GM23248 (cell line): ENCODE data around the gene ABCA3. TPM values are rescaled to one million over a fixed set of nuclear protein-coding genes. Genes with fewer than 3 reads are reported as not detected.

Experiments used
- DNase-seq: peaks from one replicate; pipeline ENCODE4 v3.0.0-alpha.2; 2015
- H2AFZ ChIP-seq: fragments of 200-600 bp; sonication (generic); 2 replicates; pipeline ENCODE4 v1.6.1; 2016; ENCODE audit warnings: antibody characterized with exemption
- H3F3A ChIP-seq: fragments of 200-600 bp; sonication (generic); 2 replicates; pipeline ENCODE4 v1.6.1; 2016; ENCODE audit warnings: mild to moderate bottlenecking, antibody characterized with exemption, mixed run types; ENCODE audit not compliant: insufficient read depth
- H3K27ac ChIP-seq: fragments of 200-600 bp; sonication (generic); 2 replicates; pipeline ENCODE4 v1.5.1; 2016; ENCODE audit warnings: mild to moderate bottlenecking
- H3K27me3 ChIP-seq: fragments of 200-600 bp; sonication (generic); replicated peaks from 2 replicates; pipeline ENCODE4 v1.6.1; 2016; ENCODE audit warnings: mild to moderate bottlenecking; ENCODE audit not compliant: insufficient read depth
- H3K36me3 ChIP-seq: fragments of 200-600 bp; sonication (generic); 2 replicates; pipeline ENCODE4 v1.6.1; 2016; ENCODE audit warnings: low read depth, mild to moderate bottlenecking
- H3K4me1 ChIP-seq: fragments of 200-600 bp; sonication (generic); 2 replicates; pipeline ENCODE4 v1.6.1; 2016; ENCODE audit warnings: mild to moderate bottlenecking; ENCODE audit not compliant: insufficient read depth
- H3K4me2 ChIP-seq: fragments of 200-600 bp; sonication (generic); one replicate; pipeline ENCODE4 v1.6.1; 2016; ENCODE audit warnings: mild to moderate bottlenecking; ENCODE audit not compliant: unreplicated experiment
- H3K4me3 ChIP-seq: fragments of 200-600 bp; sonication (generic); 2 replicates; pipeline ENCODE4 v1.5.1; 2016; ENCODE audit warnings: mild to moderate bottlenecking
- H3K79me2 ChIP-seq: fragments of 200-600 bp; sonication (generic); 2 replicates; pipeline ENCODE4 v1.6.1; 2016; ENCODE audit warnings: mild to moderate bottlenecking; ENCODE audit not compliant: insufficient read depth
- H3K9ac ChIP-seq: fragments of 200-600 bp; sonication (generic); 2 replicates; pipeline ENCODE4 v1.6.1; 2016; ENCODE audit warnings: mild to moderate bottlenecking
- H3K9me2 ChIP-seq: fragments of 200-600 bp; sonication (generic); 2 replicates; pipeline ENCODE4 v1.6.1; 2016; ENCODE audit warnings: mixed run types, mild to moderate bottlenecking, moderate library complexity; ENCODE audit not compliant: insufficient read depth
- H3K9me3 ChIP-seq: fragments of 200-600 bp; sonication (generic); one replicate; pipeline ENCODE4 v1.6.1; 2017; ENCODE audit warnings: low read depth
- H4K20me1 ChIP-seq: fragments of 200-600 bp; sonication (generic); 2 replicates; pipeline ENCODE4 v1.6.0; 2016; ENCODE audit not compliant: insufficient read depth
- EZH2 ChIP-seq: fragments of 200-600 bp; sonication (generic); IDR thresholded peaks from 2 replicates; pipeline ENCODE4 v1.6.1; 2018; ENCODE audit warnings: antibody characterized with exemption, mild to moderate bottlenecking; ENCODE audit not compliant: insufficient read depth, poor library complexity, severe bottlenecking
- EZH2phosphoT487 ChIP-seq: fragments of 200-600 bp; sonication (generic); IDR thresholded peaks from 2 replicates; pipeline ENCODE4 v1.6.1; 2018; ENCODE audit warnings: antibody characterized with exemption, moderate library complexity, mild to moderate bottlenecking, low read depth; ENCODE audit not compliant: insufficient read depth
- WGBS, 2 experiments: methylation state at CpG; one replicate each; pipeline ENCODE4 v1.1.6; 2015 to 2017; ENCODE audit warnings: low lambda C conversion rate in 2 of 2, low coverage in 1 of 2; ENCODE audit errors: missing lambda C conversion rate in 2 of 2; 5-methylcytosine and 5-hydroxymethylcytosine counted together
- in situ Hi-C: fragments of 300-500 bp; cut with MboI; formaldehyde crosslinking; loops from 2 replicates; pipeline ENCODE4 v1.15.0; 2020
- polyA plus RNA-seq: library from polyadenylated mRNA; unstranded; fragments of >200 nt; fragmentation: Nextera tagmentation; extraction: Ambion mirVana; gene quantifications from 2 replicates; pipeline ENCODE4 v1.2.1, GENCODE V29; 2016
- total RNA-seq: library from RNA; depleted of rRNA; stranded (reverse); fragments of >200 nt; shearing (Covaris generic); gene quantifications from 2 replicates; pipeline ENCODE4 v1.2.3, GENCODE V29; 2014

ABCA3 gene
- total and polyA plus RNA-seq, 2 experiments from 2014 or later, result 0.64 to 0.76 TPM

DNA sequence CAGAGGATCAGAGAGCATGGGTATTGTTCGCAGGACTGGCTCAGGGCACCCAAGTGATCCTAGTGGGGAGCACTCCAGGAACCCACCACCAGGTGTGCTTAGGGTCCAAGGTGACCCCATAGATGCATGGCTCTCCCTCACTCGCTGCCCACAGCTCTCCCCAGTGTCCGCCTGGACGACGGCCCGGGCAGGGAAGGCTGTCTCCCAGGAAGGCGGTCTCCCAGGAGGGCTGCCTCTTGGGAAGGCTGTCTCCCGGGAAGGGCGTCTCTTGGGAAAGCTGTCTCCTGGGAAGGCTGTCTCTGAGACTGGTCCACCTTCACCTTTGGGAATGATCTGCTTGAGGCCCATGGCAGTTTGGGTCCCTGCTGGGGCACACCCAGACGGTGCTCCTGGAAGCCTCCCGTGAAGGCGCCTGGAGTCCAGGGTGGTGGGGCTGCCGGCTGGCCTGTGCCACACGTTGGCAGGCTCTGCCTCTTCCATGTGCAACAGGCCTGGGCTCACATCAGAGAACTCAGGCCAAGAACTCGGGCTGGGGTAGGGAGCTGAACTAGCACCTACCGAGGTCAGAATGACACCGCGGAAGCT is 94.1 kb downstream of the ABCA3 start:
- no peak for DNase-seq
- in situ Hi-C loops, result no loop called here
- H3K36me3 ChIP-seq, result peaks cover 12% of the 10 kb centered on the region; the same call in 1 of the 2 replicates

DNA sequence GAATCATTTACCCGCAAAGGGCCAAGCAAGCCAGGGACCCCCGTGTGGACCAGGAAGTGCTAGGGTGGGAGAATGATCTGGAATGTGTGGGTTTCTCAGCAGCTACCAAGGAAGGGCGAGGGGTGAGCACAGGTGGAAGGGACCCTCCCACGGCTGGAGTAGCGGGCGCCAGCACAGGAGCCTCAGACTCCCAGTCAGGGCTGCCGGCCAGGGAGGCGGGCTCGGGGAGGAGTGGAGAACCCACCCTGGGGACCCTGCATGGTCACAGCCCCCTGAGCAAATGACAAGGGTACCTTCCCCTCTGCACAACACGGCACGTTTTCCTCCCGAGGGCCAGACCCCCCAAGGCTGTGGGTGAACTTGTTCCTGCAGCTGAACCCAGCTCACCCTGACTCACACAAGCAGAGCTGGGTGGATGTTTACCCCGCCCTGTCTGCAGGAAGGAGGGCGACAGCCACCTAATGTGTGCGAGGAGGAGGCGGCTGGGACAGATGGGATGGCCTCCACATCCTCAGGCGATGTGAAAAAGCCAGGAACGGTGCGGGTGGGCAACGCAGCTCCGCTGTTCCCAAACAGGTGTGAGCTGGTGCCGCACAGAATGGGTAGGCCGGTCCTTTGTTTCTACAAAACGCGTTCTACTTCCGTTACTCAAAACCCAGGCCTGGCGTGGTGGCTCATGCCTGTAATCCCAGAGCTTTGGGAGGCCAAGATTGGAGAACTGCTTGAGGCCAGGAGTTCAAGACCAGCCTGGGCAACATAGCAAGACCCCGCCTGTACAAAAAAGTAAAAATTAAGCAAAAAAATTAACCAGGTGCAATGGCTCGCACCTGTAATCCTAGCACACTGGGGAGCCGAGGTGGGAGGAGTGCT is 95.4 kb downstream of the ABCA3 start:
- Histone ChIP-seq H3K9me2 (no peaks in the 10 kb centered on the region), H4K20me1 (no peaks in the 10 kb centered on the region), H3K4me1 (peaks cover 5% of the 10 kb centered on the region; the same call in 1 of the 2 replicates), H3K27me3 (no peaks in the 10 kb centered on the region), H3K27ac (no peak overlapping the region), H3K4me3 (no peak overlapping the region), H2AFZ (no peak overlapping the region), H3K9me3 (no peaks in the 10 kb centered on the region), H3F3A (no peaks in the 10 kb centered on the region), H3K36me3 (peaks cover 12% of the 10 kb centered on the region; the same call in 1 of the 2 replicates), H3K79me2 (peaks cover 32% of the 10 kb centered on the region), H3K4me2 (no peak overlapping the region), H3K9ac (no peak overlapping the region)
- in situ Hi-C loops, result no loop called here
- DNase-seq, result no peak
- no peak for TF ChIP-seq EZH2
- WGBS, 2 experiments, result 90 to 92% methylated on average over 27 to 30 of the region's 30 CpGs

More for the DNA sequence above, 94.1 kb downstream of the ABCA3 start:
- H3K4me1 ChIP-seq, result peaks cover 9% of the 10 kb centered on the region; the same call in 1 of the 2 replicates
- no peak overlapping the region for H3K9ac ChIP-seq
- H3K27me3 ChIP-seq, result no peaks in the 10 kb centered on the region
- H4K20me1 ChIP-seq, result no peaks in the 10 kb centered on the region
- H3K79me2 ChIP-seq, result peaks cover 41% of the 10 kb centered on the region
- no peaks in the 10 kb centered on the region for H3K9me2 ChIP-seq
- no peaks in the 10 kb centered on the region for H3K9me3 ChIP-seq
- TF ChIP-seq EZH2 (no peak), EZH2phosphoT487 (no peak)
- no peak overlapping the region for H3K4me3 ChIP-seq
- H3F3A ChIP-seq, result no peaks in the 10 kb centered on the region
- H2AFZ ChIP-seq, result no peak overlapping the region
- H3K4me2 ChIP-seq, result no peak overlapping the region
- H3K27ac ChIP-seq, result no peak overlapping the region
- 91 to 93% methylated on average over 18 of the region's 18 CpGs for WGBS, 2 experiments

DNA sequence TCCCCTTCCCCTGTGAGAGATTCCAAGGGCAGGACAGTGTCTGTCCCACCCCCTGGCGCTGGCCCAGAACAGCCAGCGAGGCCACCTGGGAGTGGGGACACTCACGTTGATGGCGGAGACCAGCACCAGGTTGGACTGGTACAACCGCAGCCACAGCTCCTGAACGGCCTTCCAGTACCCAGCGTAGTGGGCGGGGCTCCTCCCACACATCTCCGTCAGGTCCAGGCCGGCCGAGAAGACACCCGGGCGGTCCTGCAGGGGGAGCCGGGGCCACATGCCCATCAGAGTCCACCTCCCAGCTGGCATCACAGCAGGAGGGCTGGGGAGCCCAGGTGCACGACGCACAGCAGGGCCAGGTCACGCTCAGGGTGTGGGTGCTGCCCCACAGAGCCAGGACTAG is 96.2 kb downstream of the ABCA3 start:
- DNase-seq, result no peak

DNA sequence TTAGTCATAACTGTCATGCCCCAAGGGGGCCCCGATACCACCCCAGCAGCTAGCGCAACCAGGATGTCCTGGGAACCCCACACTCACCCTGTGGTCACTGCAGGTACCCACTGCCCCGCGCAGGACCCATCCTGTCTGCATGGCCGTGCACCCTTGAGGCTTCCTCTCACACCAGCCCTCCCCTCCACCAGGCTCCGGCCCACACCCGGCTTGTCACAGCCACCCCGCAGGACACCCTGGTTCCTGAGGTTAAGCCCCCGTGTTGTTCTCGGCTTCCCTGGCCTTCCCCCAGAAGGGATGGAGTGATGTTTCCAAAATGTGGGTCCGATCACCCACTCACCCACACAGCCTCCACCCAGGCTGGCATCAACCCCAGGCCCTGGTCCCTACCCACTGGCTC is 96.7 kb downstream of the ABCA3 start:
- H3K4me2 ChIP-seq, result no peak overlapping the region
- no peak overlapping the region for H3K27ac ChIP-seq
- no peaks in the 10 kb centered on the region for H4K20me1 ChIP-seq
- H3K79me2 ChIP-seq, result peaks cover 21% of the 10 kb centered on the region
- no peak overlapping the region for H3K4me3 ChIP-seq
- H3K9me3 ChIP-seq, result no peaks in the 10 kb centered on the region
- no peak for DNase-seq
- no peaks in the 10 kb centered on the region for H3K27me3 ChIP-seq
- H3F3A ChIP-seq, result no peaks in the 10 kb centered on the region
- TF ChIP-seq EZH2phosphoT487 (no peak), EZH2 (no peak)
- H2AFZ ChIP-seq, result no peak overlapping the region
- in situ Hi-C loops, result no loop called here
- no peak overlapping the region for H3K9ac ChIP-seq
- WGBS, 2 experiments, result 92 to 93% methylated on average over 8 to 11 of the region's 11 CpGs
- H3K9me2 ChIP-seq, result no peaks in the 10 kb centered on the region
- H3K4me1 ChIP-seq, result no peaks in the 10 kb centered on the region
- peaks cover 12% of the 10 kb centered on the region; the same call in 1 of the 2 replicates for H3K36me3 ChIP-seq

More for the DNA sequence above, 96.2 kb downstream of the ABCA3 start:
- TF ChIP-seq EZH2phosphoT487 (no peak), EZH2 (no peak)
- Histone ChIP-seq H3K79me2 (peaks cover 25% of the 10 kb centered on the region), H3F3A (no peaks in the 10 kb centered on the region), H2AFZ (no peak overlapping the region), H3K4me1 (no peaks in the 10 kb centered on the region), H3K9me2 (no peaks in the 10 kb centered on the region), H3K36me3 (peaks cover 12% of the 10 kb centered on the region; the same call in 1 of the 2 replicates), H3K9me3 (no peaks in the 10 kb centered on the region), H3K9ac (no peak overlapping the region), H4K20me1 (no peaks in the 10 kb centered on the region), H3K27ac (no peak overlapping the region), H3K27me3 (no peaks in the 10 kb centered on the region), H3K4me2 (no peak overlapping the region), H3K4me3 (no peak overlapping the region)
- WGBS, 2 experiments, result 86 to 87% methylated on average over 13 to 17 of the region's 17 CpGs
- in situ Hi-C loops, result no loop called here
